GDM1 (cell line): ENCODE data around the gene FAM174C.

Experiments used
- DNase-seq: peaks from one replicate; lab custom pipeline; 2025; lab: John Stamatoyannopoulos, UW

FAM174C gene

DNA sequence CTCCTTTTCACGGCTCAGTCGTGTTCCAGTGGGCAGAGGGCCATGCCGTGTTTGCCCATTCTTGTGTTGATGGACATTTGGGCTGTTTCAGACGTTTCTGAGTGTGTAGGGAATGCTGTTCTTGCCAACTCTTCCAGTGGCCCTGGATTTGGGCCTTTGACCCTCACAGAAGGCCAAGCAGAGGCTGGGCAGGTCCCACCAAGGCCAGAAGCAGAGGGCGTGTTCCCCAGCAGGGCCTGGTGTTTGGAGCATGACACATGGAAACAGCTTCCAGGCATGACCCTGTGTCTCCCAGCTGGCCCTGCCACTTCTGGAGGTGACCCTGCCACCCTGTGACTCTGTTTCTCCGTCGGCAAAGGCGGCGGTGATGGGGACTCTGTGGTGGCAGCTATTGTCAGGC, 46.2 kb downstream of the FAM174C start:
- no peak for DNase-seq

DNA sequence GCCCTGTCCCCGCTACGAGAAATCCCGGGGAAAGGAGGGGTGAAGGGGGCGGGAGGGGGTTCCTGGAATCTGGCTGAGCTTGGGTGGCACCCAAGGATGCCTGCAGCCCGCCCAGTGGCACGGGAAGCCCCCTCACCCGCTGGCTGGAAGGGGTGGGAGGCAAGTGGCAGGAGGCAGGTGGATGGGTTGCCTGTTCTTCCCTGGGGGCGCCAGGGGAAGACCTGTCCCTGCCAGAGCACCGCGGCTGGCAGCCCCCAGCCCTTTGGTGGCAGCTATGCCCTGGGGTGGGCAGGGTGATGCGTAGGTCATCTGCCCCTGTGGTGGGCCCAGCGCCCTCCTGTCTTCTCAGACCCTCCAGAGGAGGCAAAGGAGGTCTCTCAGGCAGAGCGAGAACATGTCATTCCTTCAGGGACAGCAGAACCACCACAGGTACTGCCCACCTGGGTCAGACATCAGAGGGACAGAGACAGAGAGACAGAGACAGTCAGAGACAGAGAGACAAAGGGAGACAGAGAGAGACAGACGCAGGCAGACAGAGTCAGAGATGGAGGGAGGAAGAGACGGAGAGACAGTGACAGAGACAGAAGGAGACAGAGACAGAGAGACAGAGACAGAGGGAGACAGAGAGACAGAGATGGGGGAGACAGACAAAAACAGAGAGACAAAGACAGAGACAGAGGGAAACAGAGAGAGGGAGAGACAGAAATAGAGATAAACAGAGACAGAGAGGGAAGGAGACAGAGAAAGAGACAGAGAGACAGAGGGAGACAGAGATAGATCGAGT, 47.1 kb downstream of the FAM174C start:
- no peak for DNase-seq

DNA sequence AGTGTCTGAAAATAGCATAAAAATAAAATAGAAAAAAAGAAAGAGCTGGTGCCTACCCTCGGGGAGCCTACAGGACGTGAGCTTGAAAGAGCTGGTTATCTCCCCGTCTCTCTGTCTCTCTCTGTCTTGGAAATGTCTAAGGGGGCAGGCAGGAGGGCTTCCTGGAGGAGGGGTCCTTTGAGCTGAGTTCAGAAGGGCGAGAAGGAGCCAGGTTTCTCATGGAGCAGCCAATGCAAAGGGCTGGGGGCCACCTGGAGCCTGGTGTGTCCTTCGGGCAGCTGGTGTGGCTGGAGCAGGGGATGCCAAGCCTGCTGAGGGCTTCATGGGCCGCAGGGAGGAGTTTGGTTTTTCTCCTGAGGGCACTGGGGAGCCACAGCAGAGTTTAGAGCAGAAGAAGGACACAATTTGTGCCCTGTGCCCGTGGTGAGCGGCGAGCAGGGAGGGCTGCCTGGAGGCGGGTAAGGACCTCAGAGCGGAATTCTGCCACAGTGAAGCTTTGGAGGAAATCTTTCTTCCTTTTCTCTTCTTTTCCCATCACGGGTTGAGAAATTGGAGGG, 49.0 kb downstream of the FAM174C start:
- DNase-seq, result no peak

DNA sequence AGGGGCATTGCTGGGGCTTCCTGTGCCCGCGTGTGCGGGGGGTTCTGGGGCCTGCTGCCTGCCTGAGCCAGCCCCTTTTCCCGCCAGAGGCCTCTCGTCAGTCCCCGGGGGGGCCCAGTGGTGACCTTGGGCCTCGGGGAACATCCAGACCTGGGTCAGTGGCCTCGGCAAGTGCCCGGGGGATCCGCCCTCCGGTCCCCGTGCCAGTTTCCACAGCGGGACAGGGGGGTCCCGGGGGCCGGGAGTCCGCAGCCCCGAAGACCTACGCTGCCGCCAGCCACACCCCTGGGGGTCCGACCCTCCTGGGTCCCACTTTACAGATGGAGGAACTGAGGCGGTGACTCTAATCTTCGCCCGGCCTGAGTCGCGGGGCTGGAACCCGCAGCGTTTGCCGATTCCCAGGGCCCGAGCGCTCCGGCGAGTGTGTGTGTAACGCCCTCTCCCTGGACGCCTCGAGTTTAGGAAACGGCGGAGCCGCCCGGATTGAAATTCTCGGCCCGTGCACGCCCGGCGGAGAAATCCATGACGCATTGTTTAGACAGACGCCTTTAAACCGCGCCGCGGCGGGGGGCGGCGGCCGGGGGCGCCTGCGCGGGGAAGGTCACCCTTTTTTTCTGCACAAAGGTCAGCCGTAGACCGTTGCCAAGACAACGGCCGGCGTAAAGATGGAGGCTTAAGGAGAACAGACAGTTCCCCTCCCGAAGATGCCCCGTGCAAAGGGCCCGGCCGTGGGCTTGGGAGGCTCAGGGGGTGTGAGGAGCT, 49.7 kb downstream of the FAM174C start:
- no peak for DNase-seq

DNA sequence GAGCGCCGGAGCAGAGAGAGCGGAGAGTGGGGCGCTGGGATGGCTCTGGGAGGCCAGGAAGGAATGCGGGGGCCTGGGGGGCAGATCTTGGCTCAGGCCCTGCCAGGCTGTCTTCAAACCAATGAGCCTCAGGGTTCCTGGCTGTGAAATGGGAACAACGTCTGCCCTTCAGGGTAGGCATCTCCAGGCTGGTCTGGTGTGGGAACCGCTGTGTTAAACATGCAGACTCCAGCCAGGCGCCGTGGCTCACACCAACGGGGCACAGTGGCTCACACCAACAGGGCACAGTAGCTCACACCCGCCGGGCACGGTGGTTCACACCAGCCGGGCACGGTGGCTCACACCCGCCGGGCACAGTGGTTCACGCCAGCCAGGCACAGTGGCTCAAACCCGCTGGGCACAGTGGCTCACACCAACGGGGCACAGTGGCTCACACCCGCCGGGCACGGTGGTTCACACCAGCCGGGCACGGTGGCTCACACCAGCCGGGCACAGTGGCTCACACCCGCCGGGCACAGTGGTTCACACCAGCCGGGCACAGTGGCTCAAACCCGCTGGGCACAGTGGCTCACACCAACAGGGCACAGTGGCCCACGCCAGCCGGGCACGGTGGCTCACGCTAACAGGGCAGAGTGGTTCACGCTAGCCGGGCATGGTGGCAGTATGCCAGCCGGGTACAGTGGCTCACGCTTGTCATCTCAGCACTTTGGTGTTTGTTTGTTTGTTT, 50.4 kb downstream of the FAM174C start:
- no peak for DNase-seq

DNA sequence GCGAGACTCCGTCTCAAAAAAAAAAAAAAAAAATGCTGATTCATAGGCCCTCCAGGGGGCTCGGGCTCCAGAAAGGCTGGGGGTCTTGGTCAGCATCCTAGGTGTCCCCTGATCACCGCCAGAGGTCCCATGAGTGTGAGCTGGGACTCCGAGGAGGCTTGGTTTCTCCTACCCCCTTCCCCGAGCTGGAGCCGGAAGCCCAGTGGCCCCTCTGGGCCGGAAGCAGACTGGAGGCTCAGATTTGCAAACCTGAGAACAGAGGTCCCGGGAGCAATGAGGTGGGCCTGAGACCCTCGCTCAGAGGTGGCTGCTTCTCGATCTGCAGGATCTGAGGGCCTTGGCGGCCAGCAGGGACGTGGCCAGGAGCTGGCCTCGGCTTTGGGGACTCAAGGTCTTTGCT, 51.8 kb downstream of the FAM174C start:
- no peak for DNase-seq
